Caco-2 (cell line): Measurements from ENCODE around the gene HBP1. TPM values are rescaled to one million over a fixed set of nuclear protein-coding genes. Genes with fewer than 3 reads are reported as not detected.

Experiments
- BruUV-seq: library from RNA; stranded (reverse); fragments of 400-500 nt; replicated peaks from 2 replicates; lab custom pipeline; 2021; lab: Mats Ljungman, UMichigan
- CTCF ChIA-PET: fragments of 300-600 bp; sonication (Branson Sonifier 250); formaldehyde crosslinking; loops from one replicate; lab custom pipeline; 2022; ENCODE audit warnings: antibody characterized with exemption; lab: Charles Lee
- POLR2A ChIA-PET: fragments of 300-600 bp; sonication (Branson Sonifier 250); formaldehyde crosslinking; loops from one replicate; lab custom pipeline; 2022; ENCODE audit warnings: antibody characterized with exemption; lab: Charles Lee
- DNase-seq, 2 experiments: peaks; one replicate each; pipeline versions ENCODE4 v3.0.0 to v3.0.0-alpha.2; 2020 to 2022
- H3K27me3 ChIP-seq: replicated peaks from 2 replicates; pipeline ENCODE4 v1.6.0; 2011; ENCODE audit warnings: low read length; ENCODE audit not compliant: control insufficient read depth, insufficient read depth
- H3K36me3 ChIP-seq: 2 replicates; pipeline ENCODE4 v1.5.1; 2011; ENCODE audit warnings: low read length; ENCODE audit not compliant: control insufficient read depth, insufficient read depth
- H3K4me1 ChIP-seq: fragments of 250-450 bp; sonication (Bioruptor Pico); 2 replicates; pipeline ENCODE4 v1.5.1; 2020; ENCODE audit warnings: mild to moderate bottlenecking
- H3K4me3 ChIP-seq: 2 replicates; pipeline ENCODE4 v1.5.1; 2011; ENCODE audit warnings: low read depth, mild to moderate bottlenecking, control low read depth, low read length
- H3K9me3 ChIP-seq: fragments of 250-450 bp; sonication (Bioruptor Pico); 2 replicates; pipeline ENCODE4 v1.5.1; 2020; ENCODE audit warnings: mild to moderate bottlenecking, moderate library complexity
- H3K27ac Mint-ChIP-seq: one replicate; pipeline ENCODE4 v1.8.0; 2022; ENCODE audit warnings: mixed read lengths; ENCODE audit not compliant: unreplicated experiment
- H3K27me3 Mint-ChIP-seq: one replicate; pipeline ENCODE4 v1.8.0; 2022; ENCODE audit warnings: mixed read lengths; ENCODE audit not compliant: insufficient read depth, unreplicated experiment
- H3K36me3 Mint-ChIP-seq: one replicate; pipeline ENCODE4 v1.8.0; 2022; ENCODE audit warnings: mild to moderate bottlenecking, mixed read lengths; ENCODE audit not compliant: insufficient read depth, unreplicated experiment
- H3K4me1 Mint-ChIP-seq: one replicate; pipeline ENCODE4 v1.8.0; 2022; ENCODE audit warnings: low read depth, mixed read lengths; ENCODE audit not compliant: unreplicated experiment
- H3K4me3 Mint-ChIP-seq: one replicate; pipeline ENCODE4 v1.8.0; 2022; ENCODE audit warnings: mild to moderate bottlenecking, moderate library complexity, mixed read lengths; ENCODE audit not compliant: unreplicated experiment
- H3K9me3 Mint-ChIP-seq: one replicate; pipeline ENCODE4 v1.8.0; 2022; ENCODE audit warnings: mixed read lengths; ENCODE audit not compliant: unreplicated experiment
- CTCF ChIP-seq, 2 experiments: fragments of 200-600 bp in 1 of 2; IDR thresholded peaks; 1 replicate in 1 of 2; 2 replicates in 1 of 2; pipeline versions ENCODE4 v1.5.1 to v1.8.0; 2011 to 2022; ENCODE audit warnings: antibody characterized with exemption in 1 of 2, control low read depth in 1 of 2, inconsistent platforms in 1 of 2, low read depth in 1 of 2, low read length in 1 of 2, mild to moderate bottlenecking in 1 of 2, moderate library complexity in 1 of 2; ENCODE audit not compliant: insufficient read depth in 1 of 2, severe bottlenecking in 1 of 2, unreplicated experiment in 1 of 2
- intact Hi-C: fragments of 100-400 bp; cut with micrococcal nuclease; formaldehyde crosslinking; loops from one replicate; pipeline ENCODE4 v1.10.0; 2022; ENCODE audit not compliant: unreplicated experiment
- total RNA-seq: library from RNA; stranded (reverse); gene quantifications from 2 replicates; pipeline ENCODE4 v1.2.3, GENCODE V29; 2022

The HBP1 gene
- total RNA-seq, 1 experiment from 2014 or later, result 24.2 TPM

- CTCF ChIA-PET, result no interaction called here
- POLR2A ChIA-PET, result no interaction called here
- Mint-ChIP-seq H3K4me1 (no peaks in the 10 kb centered on the region), H3K9me3 (no peaks in the 10 kb centered on the region), H3K36me3 (no peaks in the 10 kb centered on the region), H3K27ac (no peak overlapping the region), H3K4me3 (no peak overlapping the region), H3K27me3 (no peaks in the 10 kb centered on the region)
- Histone ChIP-seq H3K27me3 (no peaks in the 10 kb centered on the region), H3K36me3 (no peaks in the 10 kb centered on the region), H3K9me3 (no peaks in the 10 kb centered on the region), H3K4me3 (no peak overlapping the region), H3K4me1 (no peaks in the 10 kb centered on the region)
- TF ChIP-seq CTCF (IDR thresholded peaks at IDR 0.05; ENCODE audit: insufficient read depth in 1 of 2, low read depth in 1 of 2, low read length in 1 of 2, severe bottlenecking in 1 of 2, unreplicated experiment in 1 of 2), result no peak
- BruUV-seq, result no TSS peak
- intact Hi-C loops, result loop anchor here (10.0 kb wide), 1 partner anchor 877 kb away; the partner anchor contains the start of gene NAMPT
- DNase-seq, result no peak
These were observed 7.4 kb upstream of the HBP1 start for GRCh38 chr7:107161415-107161814.

- no TSS peak for BruUV-seq
- TF ChIP-seq CTCF (IDR thresholded peaks at IDR 0.05; ENCODE audit: insufficient read depth in 1 of 2, low read depth in 1 of 2, low read length in 1 of 2, severe bottlenecking in 1 of 2, unreplicated experiment in 1 of 2), result no peak
- Mint-ChIP-seq H3K4me1 (no peaks in the 10 kb centered on the region), H3K9me3 (no peaks in the 10 kb centered on the region), H3K27me3 (no peaks in the 10 kb centered on the region), H3K4me3 (no peak overlapping the region), H3K36me3 (peaks cover 2% of the 10 kb centered on the region), H3K27ac (no peak overlapping the region)
- H3K9me3 ChIP-seq, result no peaks in the 10 kb centered on the region
- no peaks in the 10 kb centered on the region for H3K27me3 ChIP-seq
- H3K36me3 ChIP-seq, result no peaks in the 10 kb centered on the region
- no peak for DNase-seq
- ChIA-PET POLR2A (no interaction called here), CTCF (no interaction called here)
- no peaks in the 10 kb centered on the region for H3K4me1 ChIP-seq
- no peak overlapping the region for H3K4me3 ChIP-seq
- intact Hi-C loops, result loop anchor here (10.0 kb wide), 1 partner anchor 878 kb away; the partner anchor contains the start of gene NAMPT
These were observed 6.3 kb upstream of the HBP1 start for GRCh38 chr7:107162475-107162874.

GRCh38 chr7:107164092-107164491 lies 4.7 kb upstream of the HBP1 start:
- Mint-ChIP-seq H3K27ac (no peak overlapping the region), H3K27me3 (no peaks in the 10 kb centered on the region), H3K4me1 (no peaks in the 10 kb centered on the region), H3K9me3 (no peaks in the 10 kb centered on the region), H3K4me3 (no peak overlapping the region), H3K36me3 (peaks cover 18% of the 10 kb centered on the region)
- DNase-seq, result no peak
- intact Hi-C loops, result loop anchor here (10.0 kb wide), 1 partner anchor 879 kb away; the partner anchor contains the start of gene NAMPT
- H3K9me3 ChIP-seq, result no peaks in the 10 kb centered on the region
- H3K4me1 ChIP-seq, result no peaks in the 10 kb centered on the region
- CTCF ChIA-PET, result no interaction called here
- POLR2A ChIA-PET, result no interaction called here
- H3K4me3 ChIP-seq, result no peak overlapping the region
- BruUV-seq, result no TSS peak
- H3K36me3 ChIP-seq, result no peaks in the 10 kb centered on the region
- TF ChIP-seq CTCF (IDR thresholded peaks at IDR 0.05; ENCODE audit: insufficient read depth in 1 of 2, low read depth in 1 of 2, low read length in 1 of 2, severe bottlenecking in 1 of 2, unreplicated experiment in 1 of 2), result no peak
- H3K27me3 ChIP-seq, result no peaks in the 10 kb centered on the region
